Psoas muscle (tissue), 8 donors: ENCODE results near the gene RNF130. TPM values are rescaled to one million over a fixed set of nuclear protein-coding genes. Genes with fewer than 3 reads are reported as not detected.

ENCODE experiments used
- ATAC-seq, 4 donors: fragments of 200-7000 bp; cut with Tn5 transposase; one replicate each; pipeline ENCODE4 v1.9.1; 2020; ENCODE audit warnings: moderate library complexity in 3 of 4, mild to moderate bottlenecking in 2 of 4
- DNase-seq, 2 donors: peaks; one replicate each; pipeline ENCODE4 v3.0.0-alpha.2; 2020
- H3K27ac ChIP-seq: fragments of 200-600 bp; one replicate; pipeline ENCODE4 v1.8.0; 2022
- H3K27me3 ChIP-seq, 3 donors: fragments of 200-600 bp in 1 of 3; one replicate each; pipeline versions ENCODE4 v1.6.1 to v1.8.0; 2013 to 2022; ENCODE audit warnings: low read length in 2 of 3, mild to moderate bottlenecking in 2 of 3, moderate library complexity in 1 of 3; ENCODE audit not compliant: insufficient read depth in 3 of 3
- H3K36me3 ChIP-seq, 2 donors: fragments of 200-600 bp in 1 of 2; one replicate each; pipeline versions ENCODE4 v1.6.1 to v1.8.0; 2013 to 2022; ENCODE audit warnings: low read depth in 1 of 2, mild to moderate bottlenecking in 1 of 2, moderate library complexity in 1 of 2; ENCODE audit not compliant: insufficient read depth in 1 of 2
- H3K4me1 ChIP-seq: fragments of 200-600 bp; one replicate; pipeline ENCODE4 v1.8.0; 2022
- H3K4me3 ChIP-seq: fragments of 200-600 bp; one replicate; pipeline ENCODE4 v1.8.0; 2022; ENCODE audit warnings: mild to moderate bottlenecking
- H3K9me3 ChIP-seq: fragments of 200-600 bp; one replicate; pipeline ENCODE4 v1.8.0; 2022
- WGBS, 3 donors: extraction: QIAGEN DNeasy Blood & Tissue Kit; methylation state at CpG; one replicate each; pipeline versions ENCODE4 v1.1.6 to v1.1.7; 2013; 5-methylcytosine and 5-hydroxymethylcytosine counted together
- intact Hi-C, 2 donors: fragments of 100-400 bp; cut with DNase I; formaldehyde crosslinking; loops; one replicate each; pipeline versions ENCODE4 v1.11.0 to v1.14.2; 2022
- polyA plus RNA-seq, 3 donors: library from polyadenylated mRNA; stranded (reverse); fragments of 200-250 nt; gene quantifications; one replicate each; pipeline ENCODE4 v1.2.3, GENCODE V29; 2013
- total RNA-seq, 4 donors: library from RNA; stranded (reverse); fragmentation: NEBNext Ultra II Directional in 2 of 4; extraction: Animal tissue kit (Norgen Biotek cat#: 25700) in 2 of 4; gene quantifications; one replicate each; pipeline versions ENCODE4 v1.2.1 to v1.2.4, GENCODE V29; 2021 to 2023
- TF ChIP-seq, protein P1 (sequence below): fragments of 200-600 bp; IDR thresholded peaks from one replicate; pipeline ENCODE4 v1.8.0; 2022; ENCODE audit warnings: antibody characterized with exemption
- donor health status: healthy with polysubstance abuse.
- donor health status: DM: no; HTN: no; CAD: no; lungs with moderate emphysema.
- donor health status: Bipolar disorder and iron deficiency.
- donor health status: healthy.
- donor health status: DM: yes; HTN: yes; CAD: no.
- donor health status: DM: no; HTN: no; CAD: no.
- donor health status: DM: no; HTN: no; CAD: no.
- donor health status: DM: yes; HTN: yes; CAD: no.

Gene RNF130
- total and polyA plus RNA-seq, 7 donors, result 34.1 to 45.3 (median 37.2) TPM

GRCh38 chr5:180119031-180119902 is 47.7 kb upstream of the RNF130 start:
- Histone ChIP-seq H3K4me3 (no peak overlapping the region), H3K4me1 (no peaks in the 10 kb centered on the region), H3K27ac (no peak overlapping the region), H3K27me3 (peaks cover 0 to 6% (median 5%) of the 10 kb centered on the region in 3 donors), H3K9me3 (no peaks in the 10 kb centered on the region), H3K36me3 (no peaks in the 10 kb centered on the region)
- 89 to 96% (median 91%) methylated on average over 20 to 23 of the region's 23 CpGs for WGBS, 3 donors
- ATAC-seq (no peak), DNase-seq (peak in 1 of 2 donors; percentile 57)
- TF ChIP-seq, protein P1, sequence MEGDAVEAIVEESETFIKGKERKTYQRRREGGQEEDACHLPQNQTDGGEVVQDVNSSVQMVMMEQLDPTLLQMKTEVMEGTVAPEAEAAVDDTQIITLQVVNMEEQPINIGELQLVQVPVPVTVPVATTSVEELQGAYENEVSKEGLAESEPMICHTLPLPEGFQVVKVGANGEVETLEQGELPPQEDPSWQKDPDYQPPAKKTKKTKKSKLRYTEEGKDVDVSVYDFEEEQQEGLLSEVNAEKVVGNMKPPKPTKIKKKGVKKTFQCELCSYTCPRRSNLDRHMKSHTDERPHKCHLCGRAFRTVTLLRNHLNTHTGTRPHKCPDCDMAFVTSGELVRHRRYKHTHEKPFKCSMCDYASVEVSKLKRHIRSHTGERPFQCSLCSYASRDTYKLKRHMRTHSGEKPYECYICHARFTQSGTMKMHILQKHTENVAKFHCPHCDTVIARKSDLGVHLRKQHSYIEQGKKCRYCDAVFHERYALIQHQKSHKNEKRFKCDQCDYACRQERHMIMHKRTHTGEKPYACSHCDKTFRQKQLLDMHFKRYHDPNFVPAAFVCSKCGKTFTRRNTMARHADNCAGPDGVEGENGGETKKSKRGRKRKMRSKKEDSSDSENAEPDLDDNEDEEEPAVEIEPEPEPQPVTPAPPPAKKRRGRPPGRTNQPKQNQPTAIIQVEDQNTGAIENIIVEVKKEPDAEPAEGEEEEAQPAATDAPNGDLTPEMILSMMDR, result no peak
- intact Hi-C loops, result no loop called here

- TF ChIP-seq, protein P1, result no peak
- intact Hi-C loops, result no loop called here
- Histone ChIP-seq H3K27ac (no peak overlapping the region), H3K4me1 (no peaks in the 10 kb centered on the region), H3K4me3 (no peak overlapping the region), H3K9me3 (no peaks in the 10 kb centered on the region), H3K27me3 (peaks cover 0 to 5% (median 3%) of the 10 kb centered on the region in 3 donors), H3K36me3 (no peaks in the 10 kb centered on the region)
- whole genome bisulfite sequencing, 3 donors, result 86 to 90% (median 89%) methylated on average over 14 of the region's 14 CpGs
- ATAC-seq (no peak), DNase-seq (no peak)
These were observed 46.8 kb upstream of the RNF130 start for GRCh38 chr5:180118391-180118791.

GRCh38 chr5:180117000-180117725 is 45.6 kb upstream of the RNF130 start:
- H3K27me3 ChIP-seq, result peaks cover 0 to 5% (median 3%) of the 10 kb centered on the region in 3 donors
- ATAC-seq (no peak), DNase-seq (no peak)
- H3K9me3 ChIP-seq, result no peaks in the 10 kb centered on the region
- TF ChIP-seq, protein P1, result no peak
- no peaks in the 10 kb centered on the region for H3K36me3 ChIP-seq
- H3K4me3 ChIP-seq, result no peak overlapping the region
- no peaks in the 10 kb centered on the region for H3K4me1 ChIP-seq
- intact Hi-C loops, result no loop called here
- no peak overlapping the region for H3K27ac ChIP-seq
- WGBS, 3 donors, result 77 to 83% (median 78%) methylated on average over 14 of the region's 14 CpGs

DNA sequence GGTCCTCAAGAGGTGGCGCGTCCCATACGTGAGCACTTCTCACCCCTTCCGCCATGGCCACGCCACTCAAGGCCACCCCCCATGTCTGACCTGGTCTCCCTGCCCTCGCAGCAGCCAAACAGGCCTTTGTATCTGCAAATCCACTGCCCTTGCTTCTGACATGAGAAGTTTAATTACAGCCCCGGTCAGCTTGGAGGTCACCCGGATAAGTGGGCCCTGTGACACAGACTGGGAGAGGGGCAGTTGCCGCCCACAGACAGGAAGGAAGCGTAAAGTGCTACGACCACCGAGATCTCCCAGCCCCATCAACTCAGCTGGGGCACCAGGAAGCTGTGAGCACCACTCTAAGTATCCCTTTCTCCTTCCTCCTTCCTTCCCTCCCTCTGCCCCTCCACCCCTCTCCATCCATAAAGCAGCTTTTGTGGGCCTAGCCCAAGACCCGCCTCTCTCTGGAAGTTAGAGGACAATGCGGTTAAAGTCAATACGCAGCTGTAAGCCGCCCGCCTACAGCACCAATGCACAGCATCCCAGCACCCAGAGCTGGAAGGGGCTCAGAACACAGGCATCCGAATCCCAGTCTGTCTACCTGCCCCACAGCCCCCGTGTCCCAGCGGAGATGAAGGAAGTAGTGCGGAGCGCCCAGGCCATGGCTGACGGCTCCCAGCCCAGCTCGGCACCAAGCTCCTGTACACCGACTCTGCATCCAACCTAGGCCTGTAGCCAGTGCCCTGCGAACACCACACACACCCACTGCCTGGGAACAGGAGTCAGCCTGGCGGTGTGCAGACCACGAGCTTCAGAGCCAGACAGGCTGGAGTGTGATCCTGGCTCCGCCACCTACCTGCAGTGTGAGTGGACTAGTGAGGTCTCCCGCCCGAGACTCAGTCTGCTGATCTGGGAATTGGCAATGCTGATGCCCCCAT is 44.8 kb upstream of the RNF130 start:
- Histone ChIP-seq H3K36me3 (no peaks in the 10 kb centered on the region), H3K4me3 (no peak overlapping the region), H3K27ac (no peak overlapping the region), H3K27me3 (peaks cover 0 to 5% (median 3%) of the 10 kb centered on the region in 3 donors), H3K9me3 (no peaks in the 10 kb centered on the region), H3K4me1 (no peaks in the 10 kb centered on the region)
- TF ChIP-seq, protein P1, result no peak
- DNase-seq, result peak in 1 of 2 donors; percentile 40
- ATAC-seq, result no peak
- 76 to 82% (median 78%) methylated on average over 31 of the region's 31 CpGs for WGBS, 3 donors
- intact Hi-C loops, result no loop called here
